ENCODE data around the gene FBXO2.
"Not testable (repeated sequence)": the region's sequence is repeated elsewhere in the genome, so short reads cannot be mapped to it uniquely, and the experiment has no call there.

Gene FBXO2

GRCh38 chr1:11611638-11612327 is 42.4 kb downstream of the FBXO2 start:
- no peak for TF ChIP-seq CTCF (conservative IDR thresholded peaks at IDR 0.05)
- no peak overlapping the region for H3K27ac ChIP-seq

- no peak for TF ChIP-seq CTCF (conservative IDR thresholded peaks at IDR 0.05)
- no peak overlapping the region for H3K27ac ChIP-seq
These were observed 43.5 kb downstream of the FBXO2 start for GRCh38 chr1:11610629-11611180.

GRCh38 chr1:11609378-11609777 is 44.9 kb downstream of the FBXO2 start:
- not testable (repeated sequence) for H3K27ac ChIP-seq

DNA sequence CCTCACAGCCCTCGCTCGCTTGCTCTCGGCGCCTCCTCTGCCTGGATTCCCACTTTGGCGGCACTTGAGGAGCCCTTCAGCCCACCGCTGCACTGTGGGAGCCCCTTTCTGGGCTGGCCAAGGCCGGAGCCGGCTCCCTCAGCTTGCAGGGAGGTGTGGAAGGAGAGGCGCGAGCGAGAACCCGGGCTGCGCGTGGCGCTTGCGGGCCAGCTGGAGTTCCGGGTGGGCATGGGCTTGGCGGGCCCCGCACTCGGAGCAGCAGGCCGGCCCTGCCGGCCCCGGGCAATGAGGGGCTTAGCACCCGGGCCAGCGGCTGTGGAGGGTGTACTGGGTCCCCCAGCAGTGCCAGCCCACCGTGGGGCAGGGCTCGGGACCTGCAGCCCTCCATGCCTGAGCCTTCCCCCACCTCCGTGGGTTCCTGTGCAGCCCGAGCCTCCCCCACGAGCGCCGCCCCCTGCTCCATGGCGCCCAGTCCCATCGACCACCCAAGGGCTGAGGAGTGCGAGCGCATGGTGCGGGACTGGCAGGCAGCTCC is 45.6 kb downstream of the FBXO2 start:
- not testable (repeated sequence) for H3K27ac ChIP-seq

- no peak for TF ChIP-seq CTCF (conservative IDR thresholded peaks at IDR 0.05)
- no peak overlapping the region for H3K27ac ChIP-seq
These were observed 47.5 kb downstream of the FBXO2 start for GRCh38 chr1:11606775-11607174.

DNA sequence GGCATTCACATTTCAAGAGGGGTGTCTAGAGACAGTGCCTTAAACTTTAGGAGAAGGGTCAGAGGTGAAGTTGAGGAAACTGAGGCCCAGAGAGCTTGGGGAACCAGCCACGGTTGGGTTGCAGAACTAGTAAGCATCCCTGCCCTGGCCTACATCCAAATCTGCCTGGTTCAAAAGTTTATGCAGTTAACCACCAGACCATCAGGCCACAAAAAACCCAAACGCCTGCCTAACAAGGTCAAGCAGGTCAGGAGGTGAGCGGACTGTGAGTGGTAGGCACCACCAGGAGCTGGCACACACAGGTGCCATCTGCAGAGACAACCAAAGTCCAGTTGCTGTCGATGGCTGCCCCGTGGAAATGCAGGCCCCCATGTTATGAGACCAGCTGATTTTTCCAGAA is 51.2 kb downstream of the FBXO2 start:
- H3K27ac ChIP-seq: no peak overlapping the region
- TF ChIP-seq CTCF (conservative IDR thresholded peaks at IDR 0.05): no peak

DNA sequence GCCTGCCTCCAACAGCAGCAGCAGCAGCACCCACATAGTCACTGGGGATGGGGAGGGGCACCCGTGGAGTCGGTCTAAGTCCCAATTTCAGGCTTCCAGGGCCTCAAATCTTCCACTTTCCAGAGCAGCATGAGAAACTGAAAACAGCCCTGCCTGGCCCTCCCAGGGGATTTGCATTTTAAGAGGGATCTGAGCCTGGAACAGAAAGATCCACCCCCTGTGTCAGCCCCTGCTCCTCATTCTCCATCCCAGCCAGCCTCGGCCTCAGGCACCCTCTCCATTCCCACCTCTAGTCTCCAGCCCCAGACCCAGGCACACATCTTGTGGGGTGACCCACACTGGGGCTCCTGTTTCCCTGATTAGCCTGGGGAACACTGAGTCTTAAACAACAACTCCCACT is 51.8 kb downstream of the FBXO2 start:
- H3K27ac ChIP-seq: no peak overlapping the region
- no peak for TF ChIP-seq CTCF (conservative IDR thresholded peaks at IDR 0.05)

DNA sequence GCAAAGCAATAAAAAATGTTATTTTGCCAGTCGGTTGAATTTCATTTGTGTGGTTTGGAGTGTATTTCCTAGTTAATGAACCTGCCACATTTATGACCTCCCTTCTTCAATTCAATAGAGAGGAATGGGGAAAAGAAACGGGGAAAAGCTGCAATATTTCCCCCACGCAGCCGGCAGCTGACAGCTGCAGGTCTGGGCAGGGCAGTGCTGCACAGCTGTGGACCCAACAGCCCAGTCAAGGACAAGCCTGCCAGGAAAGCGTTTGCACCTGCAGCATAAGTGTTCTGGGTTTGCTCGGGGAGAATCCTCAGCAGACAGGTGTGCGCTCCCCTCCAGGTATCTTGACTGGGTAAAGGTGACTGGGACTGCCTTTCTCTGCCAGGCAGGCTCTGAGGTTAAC is 53.4 kb downstream of the FBXO2 start:
- no peak overlapping the region for H3K27ac ChIP-seq
- TF ChIP-seq CTCF (conservative IDR thresholded peaks at IDR 0.05): no peak

Data from VCaP (cell line).